Hepatocyte (in vitro differentiated cells): ENCODE measurements around the gene DGKG. TPM values are rescaled to one million over a fixed set of nuclear protein-coding genes. Genes with fewer than 3 reads are reported as not detected.

Experiments
- DNase-seq: peaks from one replicate; pipeline ENCODE4 v3.0.0-alpha.2; 2016; ENCODE audit warnings: low spot score
- H2AFZ ChIP-seq: fragments of 200-600 bp; sonication (generic); 2 replicates; pipeline ENCODE4 v1.6.0; 2016; ENCODE audit warnings: antibody characterized with exemption, mild to moderate bottlenecking
- H3K27ac ChIP-seq: fragments of 200-600 bp; sonication (generic); 2 replicates; pipeline ENCODE4 v1.5.1; 2016; ENCODE audit warnings: mild to moderate bottlenecking
- H3K27me3 ChIP-seq: fragments of 200-600 bp; sonication (generic); 2 replicates; pipeline ENCODE4 v1.6.1; 2016
- H3K36me3 ChIP-seq: fragments of 200-600 bp; sonication (generic); replicated peaks from 2 replicates; pipeline ENCODE4 v1.5.1; 2016; ENCODE audit warnings: low read depth; ENCODE audit not compliant: insufficient read depth
- H3K4me1 ChIP-seq: fragments of 200-600 bp; sonication (generic); 2 replicates; pipeline ENCODE4 v1.5.1; 2016; ENCODE audit warnings: mild to moderate bottlenecking, moderate library complexity; ENCODE audit not compliant: insufficient read depth
- H3K4me2 ChIP-seq: fragments of 200-600 bp; sonication (generic); 2 replicates; pipeline ENCODE4 v1.6.0; 2016
- H3K4me3 ChIP-seq: fragments of 200-600 bp; sonication (generic); 2 replicates; pipeline ENCODE4 v1.5.1; 2016; ENCODE audit warnings: mild to moderate bottlenecking
- H3K79me2 ChIP-seq: fragments of 200-600 bp; sonication (generic); 2 replicates; pipeline ENCODE4 v1.6.0; 2017; ENCODE audit warnings: mild to moderate bottlenecking
- H3K9me2 ChIP-seq: fragments of 200-600 bp; sonication (generic); replicated peaks from 2 replicates; pipeline ENCODE4 v1.6.0; 2017; ENCODE audit warnings: mild to moderate bottlenecking; ENCODE audit not compliant: insufficient read depth
- H3K9me3 ChIP-seq: fragments of 200-600 bp; sonication (generic); 2 replicates; pipeline ENCODE4 v1.5.1; 2016; ENCODE audit warnings: low read depth, mild to moderate bottlenecking
- H4K20me1 ChIP-seq: fragments of 200-600 bp; sonication (generic); 2 replicates; pipeline ENCODE4 v1.6.0; 2016; ENCODE audit warnings: mild to moderate bottlenecking; ENCODE audit not compliant: insufficient read depth, poor library complexity, severe bottlenecking
- CTCF ChIP-seq: fragments of 200-600 bp; sonication (generic); IDR thresholded peaks from 2 replicates; pipeline ENCODE4 v1.5.1; 2016; ENCODE audit warnings: antibody characterized with exemption, mild to moderate bottlenecking; ENCODE audit not compliant: poor library complexity
- EZH2 ChIP-seq: fragments of 200-600 bp; sonication (generic); IDR thresholded peaks from 2 replicates; pipeline ENCODE4 v1.6.1; 2016; ENCODE audit warnings: antibody characterized with exemption, mild to moderate bottlenecking, borderline replicate concordance
- EZH2phosphoT487 ChIP-seq: fragments of 200-600 bp; sonication (generic); IDR thresholded peaks from one replicate; pipeline ENCODE4 v1.6.1; 2018; ENCODE audit warnings: antibody characterized with exemption, mild to moderate bottlenecking, low read depth, moderate library complexity; ENCODE audit not compliant: unreplicated experiment, severe bottlenecking
- WGBS: methylation state at CpG from one replicate; pipeline ENCODE4 v1.1.6; 2016; ENCODE audit warnings: low lambda C conversion rate; ENCODE audit errors: missing lambda C conversion rate; 5-methylcytosine and 5-hydroxymethylcytosine counted together
- polyA plus RNA-seq: library from polyadenylated mRNA; unstranded; fragments of >200 nt; fragmentation: Nextera tagmentation; extraction: Ambion mirVana; gene quantifications from 2 replicates; pipeline ENCODE4 v1.2.1, GENCODE V29; 2016
- total RNA-seq: library from RNA; depleted of rRNA; stranded (reverse); fragments of >200 nt; gene quantifications from 2 replicates; pipeline ENCODE4 v1.2.3, GENCODE V29; 2014

Gene DGKG
- total and polyA plus RNA-seq, 2 experiments from 2014 or later = not detected

GRCh38 chr3:186117521-186118134 lies 244.4 kb downstream of the DGKG start:
- Histone ChIP-seq H3K9me3 (no peaks in the 10 kb centered on the region), H3K27me3 (peaks cover 4% of the 10 kb centered on the region), H3K36me3 (no peaks in the 10 kb centered on the region), H3K4me3 (no peak overlapping the region), H3K9me2 (no peaks in the 10 kb centered on the region), H3K79me2 (no peaks in the 10 kb centered on the region), H3K4me2 (no peak overlapping the region), H3K27ac (no peak overlapping the region), H4K20me1 (no peaks in the 10 kb centered on the region), H2AFZ (no peak overlapping the region), H3K4me1 (peaks cover 7% of the 10 kb centered on the region)
- 90% methylated on average over 3 of the region's 3 CpGs for WGBS
- DNase-seq = no peak
- no peak for TF ChIP-seq CTCF
- TF ChIP-seq EZH2 = no peak
- TF ChIP-seq EZH2phosphoT487 = no peak

DNA sequence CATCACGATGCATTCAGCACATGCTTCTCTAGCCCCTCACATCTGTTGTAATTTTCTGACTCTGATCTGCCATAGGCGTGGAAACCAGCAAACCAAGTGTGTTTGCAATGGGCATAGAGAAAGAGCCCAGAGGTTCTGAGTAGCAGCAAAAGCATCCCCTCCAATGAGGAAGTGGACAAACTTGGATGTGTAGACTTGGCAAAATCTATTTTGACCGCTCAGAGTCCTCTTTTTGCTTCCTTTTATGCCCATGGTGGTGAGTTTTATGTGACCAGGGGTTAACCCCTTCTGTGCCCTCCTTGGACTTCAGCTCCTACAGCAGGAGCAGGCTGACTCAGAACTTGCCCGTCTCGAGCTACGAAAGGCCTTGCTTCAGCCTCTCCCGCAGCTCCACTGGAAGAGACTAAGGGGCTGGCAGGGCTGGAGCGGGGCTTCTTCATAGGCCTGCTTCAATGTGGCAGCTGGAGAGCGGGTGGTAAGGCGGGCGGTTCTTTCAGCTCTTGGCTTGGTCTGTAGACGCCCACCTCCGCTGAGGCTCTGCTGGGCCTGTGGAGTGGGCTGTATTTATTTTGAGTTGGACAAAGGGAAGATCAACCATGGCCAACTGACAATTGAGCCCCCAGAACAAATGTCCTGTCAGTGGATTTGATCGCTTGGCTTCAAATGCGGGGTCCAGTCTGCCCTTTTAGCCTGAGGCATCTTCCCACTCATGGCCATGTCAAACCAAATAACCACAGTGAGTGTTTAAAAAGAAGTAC lies 246.6 kb downstream of the DGKG start:
- H3K9me2 ChIP-seq = no peaks in the 10 kb centered on the region
- H3K36me3 ChIP-seq = no peaks in the 10 kb centered on the region
- no peaks in the 10 kb centered on the region for H3K79me2 ChIP-seq
- no peaks in the 10 kb centered on the region for H3K9me3 ChIP-seq
- no peak overlapping the region for H3K4me3 ChIP-seq
- TF ChIP-seq EZH2phosphoT487 = no peak
- TF ChIP-seq CTCF = no peak
- TF ChIP-seq EZH2 = no peak
- H3K27me3 ChIP-seq = peaks cover 10% of the 10 kb centered on the region
- no peak for DNase-seq
- H4K20me1 ChIP-seq = no peaks in the 10 kb centered on the region
- no peak overlapping the region for H3K27ac ChIP-seq
- 91% methylated on average over 15 of the region's 15 CpGs for WGBS
- no peak overlapping the region for H3K4me2 ChIP-seq
- no peak overlapping the region for H2AFZ ChIP-seq
- H3K4me1 ChIP-seq = peaks cover 2% of the 10 kb centered on the region

DNA sequence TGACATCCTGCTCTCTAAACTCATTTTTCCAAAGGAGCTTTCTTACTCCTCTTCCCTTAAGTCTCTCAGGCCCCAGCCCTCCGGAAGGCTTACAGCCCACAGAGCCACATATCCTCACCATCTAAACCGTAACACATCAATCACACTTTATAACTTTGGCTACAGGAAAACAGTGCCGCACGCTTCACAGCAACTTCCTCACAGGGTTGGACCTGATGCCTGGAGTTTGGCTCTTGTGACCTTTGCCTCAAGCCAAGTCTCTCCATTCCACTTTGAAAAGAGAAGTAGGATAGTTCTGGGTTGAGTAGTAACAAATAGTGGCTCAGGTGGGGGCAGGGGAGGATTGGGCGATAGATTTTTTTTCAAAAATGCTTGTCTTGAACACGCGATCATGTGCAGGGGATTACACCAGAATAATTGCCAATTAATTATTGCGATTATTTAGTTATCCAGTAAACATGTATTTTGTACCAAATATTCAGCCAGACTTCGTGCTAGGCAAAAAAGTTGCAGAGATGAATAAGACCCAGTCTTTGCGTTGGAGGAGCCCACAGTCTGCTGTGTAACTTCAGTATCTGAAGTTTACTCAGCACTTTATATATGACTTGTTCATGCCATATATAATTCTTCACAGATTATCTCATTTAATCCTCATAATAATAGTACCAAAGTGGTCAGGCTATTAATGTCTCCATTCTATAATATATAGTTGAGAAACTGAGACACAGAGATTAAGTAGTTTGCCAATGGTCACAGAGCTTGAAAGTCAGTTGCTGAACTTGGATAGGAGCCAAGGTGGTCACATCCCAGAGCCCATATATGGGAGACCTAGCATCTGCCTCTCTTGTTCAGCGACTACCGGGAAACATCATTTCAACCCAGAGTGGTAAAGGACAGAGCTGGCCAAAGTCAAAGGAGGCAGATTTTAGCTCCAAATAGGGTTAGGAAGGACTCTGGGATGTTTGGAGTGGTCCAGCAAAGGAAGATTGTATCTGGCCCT lies 250.8 kb downstream of the DGKG start:
- Histone ChIP-seq H2AFZ (no peak overlapping the region), H3K36me3 (no peaks in the 10 kb centered on the region), H3K9me3 (no peaks in the 10 kb centered on the region), H3K9me2 (no peaks in the 10 kb centered on the region), H3K4me3 (no peak overlapping the region), H3K27ac (no peak overlapping the region), H3K79me2 (no peaks in the 10 kb centered on the region), H3K4me1 (peaks cover 10% of the 10 kb centered on the region), H3K27me3 (peaks cover 20% of the 10 kb centered on the region), H3K4me2 (no peak overlapping the region), H4K20me1 (no peaks in the 10 kb centered on the region)
- 63% methylated on average over 12 of the region's 12 CpGs for WGBS
- TF ChIP-seq CTCF (no peak), EZH2 (no peak), EZH2phosphoT487 (no peak)
- no peak for DNase-seq
